Thyroid gland (tissue), 4 donors: Measurements from ENCODE around the gene MYCN.

ENCODE experiments used
- POLR2A ChIP-seq, 2 donors: fragments of 450-650 bp; IDR thresholded peaks; one replicate each; pipeline ENCODE4 v1.6.1; 2017; ENCODE audit warnings: antibody characterized with exemption in 2 of 2, mild to moderate bottlenecking in 2 of 2, moderate library complexity in 1 of 2
- TF ChIP-seq, protein P1 (sequence below), 6 experiments: fragments of 200-600 bp in 3 of 6; fragments of 450-650 bp in 3 of 6; sonication (generic) in 3 of 6; IDR thresholded peaks; one replicate each; pipeline ENCODE4 v1.5.1; 2016 to 2019; ENCODE audit warnings: antibody characterized with exemption in 6 of 6, mild to moderate bottlenecking in 2 of 6, inconsistent platforms in 1 of 6, moderate library complexity in 1 of 6

DNA sequence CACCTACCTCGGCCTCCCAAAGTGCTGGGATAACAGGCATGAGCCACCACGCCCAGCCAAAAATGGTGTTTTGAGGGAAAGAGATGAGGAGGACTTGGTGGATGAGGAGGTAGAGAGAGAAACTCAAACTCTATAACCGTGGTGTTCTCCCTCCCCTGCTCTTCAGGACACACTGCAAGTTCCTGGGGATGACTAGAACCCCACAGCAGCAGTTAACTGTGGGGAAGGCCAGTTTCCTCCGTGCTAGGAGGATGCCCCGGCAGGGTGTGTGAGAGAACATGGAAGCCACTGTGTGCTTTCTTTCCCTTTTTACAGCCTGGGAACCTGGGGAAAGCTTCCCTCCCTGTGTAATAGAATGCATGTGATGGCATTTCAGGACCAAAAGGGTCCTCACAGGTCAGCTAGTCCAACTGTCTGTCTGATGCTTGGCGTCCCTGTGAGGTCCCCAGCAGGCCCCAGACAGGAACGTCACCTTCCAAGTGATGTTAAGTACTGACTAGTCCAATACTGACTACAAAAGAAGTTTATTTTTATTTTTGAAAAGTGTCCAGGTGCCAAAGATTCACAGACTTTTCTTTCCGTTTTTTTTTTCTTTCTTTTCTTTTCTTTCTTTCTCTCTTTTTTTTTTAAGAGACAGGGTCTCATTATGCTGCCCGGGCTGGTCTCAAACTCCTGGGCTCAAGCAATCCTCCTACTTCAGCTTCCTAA, 38.9 kb downstream of the MYCN start:
- TF ChIP-seq, protein P1, sequence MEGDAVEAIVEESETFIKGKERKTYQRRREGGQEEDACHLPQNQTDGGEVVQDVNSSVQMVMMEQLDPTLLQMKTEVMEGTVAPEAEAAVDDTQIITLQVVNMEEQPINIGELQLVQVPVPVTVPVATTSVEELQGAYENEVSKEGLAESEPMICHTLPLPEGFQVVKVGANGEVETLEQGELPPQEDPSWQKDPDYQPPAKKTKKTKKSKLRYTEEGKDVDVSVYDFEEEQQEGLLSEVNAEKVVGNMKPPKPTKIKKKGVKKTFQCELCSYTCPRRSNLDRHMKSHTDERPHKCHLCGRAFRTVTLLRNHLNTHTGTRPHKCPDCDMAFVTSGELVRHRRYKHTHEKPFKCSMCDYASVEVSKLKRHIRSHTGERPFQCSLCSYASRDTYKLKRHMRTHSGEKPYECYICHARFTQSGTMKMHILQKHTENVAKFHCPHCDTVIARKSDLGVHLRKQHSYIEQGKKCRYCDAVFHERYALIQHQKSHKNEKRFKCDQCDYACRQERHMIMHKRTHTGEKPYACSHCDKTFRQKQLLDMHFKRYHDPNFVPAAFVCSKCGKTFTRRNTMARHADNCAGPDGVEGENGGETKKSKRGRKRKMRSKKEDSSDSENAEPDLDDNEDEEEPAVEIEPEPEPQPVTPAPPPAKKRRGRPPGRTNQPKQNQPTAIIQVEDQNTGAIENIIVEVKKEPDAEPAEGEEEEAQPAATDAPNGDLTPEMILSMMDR (IDR thresholded peaks at IDR 0.05): no peak
- TF ChIP-seq POLR2A (IDR thresholded peaks at IDR 0.05): no peak
